K562 (cell line): Measurements from ENCODE around the gene GINS3. TPM values are rescaled to one million over a fixed set of nuclear protein-coding genes. Genes with fewer than 3 reads are reported as not detected.
A peak's percentile ranks its signal among the peaks of the same experiment; 100 is the strongest.

Source experiments
- ATAC-seq: fragments of 200-7000 bp; cut with Tn5 transposase; 3 replicates; pipeline ENCODE4 v1.9.1; 2020; ENCODE audit warnings: moderate library complexity
- BruUV-seq: library from RNA; stranded (reverse); fragments of 400-500 nt; replicated peaks from 2 replicates; lab custom pipeline; 2021; lab: Mats Ljungman, UMichigan
- CTCF ChIA-PET: fragments of 300-600 bp; formaldehyde crosslinking; extraction: SDS; loops from one replicate; lab custom pipeline; 2021; ENCODE audit warnings: low intra/inter-chr PET ratio; lab: Yijun Ruan, JAX
- POLR2A ChIA-PET: fragments of 300-600, 350-650 bp; sonication (Branson Sonifier 250); formaldehyde crosslinking; extraction: SDS; loops from one replicate; lab custom pipeline; 2021; ENCODE audit warnings: antibody characterized with exemption, inconsistent platforms; lab: Yijun Ruan, JAX
- DNase-seq, 4 experiments: peaks; one replicate each; pipeline versions ENCODE4 v3.0.0 to v3.0.0-alpha.2; 2011 to 2018; ENCODE audit warnings: low spot score in 3 of 4, mixed read lengths in 3 of 4; ENCODE audit errors: extremely low read depth in 1 of 4
- FAIRE-seq: peaks from 2 replicates; lab custom pipeline; 2011; peaks lifted over from hg19 to GRCh38; lab: Jason Lieb, UNC
- H2AFZ ChIP-seq: 2 replicates; pipeline ENCODE4 v1.6.0; 2011; ENCODE audit warnings: low read depth, low read length, control low read depth, inconsistent platforms
- H3K27ac ChIP-seq: fragments of 200-600 bp; 3 replicates; pipeline ENCODE4 v1.8.0; 2011; ENCODE audit warnings: low read depth, mild to moderate bottlenecking, control low read depth, inconsistent platforms, low read length, moderate library complexity, mixed read lengths; ENCODE audit errors: extremely low read depth
- H3K27me3 ChIP-seq, 2 experiments: fragments of 300-600 bp in 1 of 2; 2 replicates in 1 of 2; 3 replicates in 1 of 2; pipeline versions ENCODE4 v1.6.0 to v1.8.0; 2011; ENCODE audit warnings: inconsistent platforms in 2 of 2, low read length in 2 of 2, mild to moderate bottlenecking in 1 of 2, mixed read lengths in 1 of 2, moderate library complexity in 1 of 2; ENCODE audit not compliant: control insufficient read depth in 2 of 2, insufficient read depth in 2 of 2
- H3K36me3 ChIP-seq: fragments of 300-600 bp; 3 replicates; pipeline ENCODE4 v1.8.0; 2011; ENCODE audit warnings: mild to moderate bottlenecking, low read length, inconsistent platforms; ENCODE audit not compliant: control insufficient read depth, insufficient read depth
- H3K4me1 ChIP-seq, 2 experiments: fragments of 200-600 bp in 1 of 2; replicated peaks in 1 of 2; 2 replicates in 1 of 2; 3 replicates in 1 of 2; pipeline versions ENCODE4 v1.5.1 to v1.8.0; 2011; ENCODE audit warnings: inconsistent platforms in 2 of 2, low read length in 2 of 2, mild to moderate bottlenecking in 1 of 2, mixed read lengths in 1 of 2, moderate library complexity in 1 of 2; ENCODE audit not compliant: control insufficient read depth in 2 of 2, insufficient read depth in 2 of 2
- H3K4me2 ChIP-seq: 2 replicates; pipeline ENCODE4 v1.6.1; 2011; ENCODE audit warnings: low read length, control low read depth, inconsistent platforms, mixed read lengths; ENCODE audit not compliant: insufficient read depth
- H3K4me3 ChIP-seq: fragments of 200-600 bp; sonication (generic), shearing (Covaris generic); 2 replicates; pipeline ENCODE4 v1.5.1; 2016; ENCODE audit warnings: control low read depth, inconsistent platforms
- H3K79me2 ChIP-seq: fragments of 200-600 bp; 3 replicates; pipeline ENCODE4 v1.8.0; 2011; ENCODE audit warnings: low read length, inconsistent platforms; ENCODE audit not compliant: control insufficient read depth, insufficient read depth
- H3K9ac ChIP-seq, 2 experiments: 2 replicates each; pipeline versions ENCODE4 v1.6.0 to v1.6.1; 2011; ENCODE audit warnings: low read depth in 2 of 2, low read length in 2 of 2, control low read depth in 1 of 2, inconsistent platforms in 1 of 2, mild to moderate bottlenecking in 1 of 2, mixed read lengths in 1 of 2; ENCODE audit not compliant: insufficient read depth in 1 of 2
- H3K9me1 ChIP-seq: one replicate; pipeline ENCODE4 v1.6.0; 2011; ENCODE audit warnings: inconsistent platforms, mild to moderate bottlenecking, low read length, moderate library complexity; ENCODE audit not compliant: control insufficient read depth, insufficient read depth
- H3K9me3 ChIP-seq: replicated peaks from 2 replicates; pipeline ENCODE4 v1.5.1; 2011; ENCODE audit warnings: low read depth, low read length, inconsistent platforms; ENCODE audit not compliant: control insufficient read depth, insufficient read depth
- H4K20me1 ChIP-seq: replicated peaks from 2 replicates; pipeline ENCODE4 v1.6.1; 2011; ENCODE audit warnings: low read length, inconsistent platforms, mixed read lengths; ENCODE audit not compliant: control insufficient read depth, insufficient read depth
- ARID1B ChIP-seq: fragments of 450-650 bp; IDR thresholded peaks from 2 replicates; pipeline ENCODE4 v1.6.1; 2016; ENCODE audit warnings: antibody characterized with exemption, mild to moderate bottlenecking, inconsistent platforms
- FOXA1 ChIP-seq: fragments of 450-650 bp; IDR thresholded peaks from 2 replicates; pipeline ENCODE4 v1.6.1; 2016; ENCODE audit warnings: mild to moderate bottlenecking, borderline replicate concordance
- ILF3 ChIP-seq: fragments of 450-650 bp; IDR thresholded peaks from 2 replicates; pipeline ENCODE4 v1.6.1; 2018; ENCODE audit warnings: antibody characterized with exemption, mild to moderate bottlenecking, moderate library complexity, borderline replicate concordance
- LEF1 ChIP-seq: fragments of 450-650 bp; IDR thresholded peaks from 2 replicates; pipeline ENCODE4 v1.6.1; 2016; ENCODE audit warnings: mild to moderate bottlenecking
- NRF1 ChIP-seq, 2 experiments: fragments of 450-650 bp; IDR thresholded peaks in 1 of 2; conservative IDR thresholded peaks in 1 of 2; 2 replicates each; pipeline ENCODE4 v1.6.1; 2014; ENCODE audit warnings: mild to moderate bottlenecking in 2 of 2
- POLR2B ChIP-seq: fragments of 450-650 bp; IDR thresholded peaks from 2 replicates; pipeline ENCODE4 v1.6.1; 2018; ENCODE audit warnings: low read depth; ENCODE audit not compliant: partially characterized antibody
- PYGO2 ChIP-seq: fragments of 450-650 bp; IDR thresholded peaks from 2 replicates; pipeline ENCODE4 v1.6.1; 2016; ENCODE audit warnings: mild to moderate bottlenecking, missing genetic modification characterization, moderate library complexity, missing compliant biosample characterization
- RBFOX2 ChIP-seq: fragments of 200-400 bp; formaldehyde crosslinking; IDR thresholded peaks from 2 replicates; pipeline ENCODE4 v1.6.1; 2017; ENCODE audit warnings: low read depth, mild to moderate bottlenecking, low read length, moderate library complexity
- SIN3A ChIP-seq, 2 experiments: fragments of 150-350 bp in 1 of 2; IDR thresholded peaks; 2 replicates each; pipeline ENCODE4 v1.6.1; 2011 to 2016; ENCODE audit warnings: borderline replicate concordance in 2 of 2, low read depth in 2 of 2, low read length in 2 of 2, mild to moderate bottlenecking in 2 of 2, moderate library complexity in 2 of 2; ENCODE audit not compliant: control insufficient read depth in 1 of 2
- SIRT6 ChIP-seq: IDR thresholded peaks from one replicate; pipeline ENCODE4 v1.6.1; 2012; ENCODE audit warnings: low read depth, mild to moderate bottlenecking, control low read depth, inconsistent platforms, low read length, moderate library complexity
- SMARCC2 ChIP-seq: fragments of 450-650 bp; IDR thresholded peaks from 2 replicates; pipeline ENCODE4 v1.6.1; 2017; ENCODE audit warnings: antibody characterized with exemption, moderate library complexity, mild to moderate bottlenecking, low read depth
- TAL1 ChIP-seq: fragments of 450-650 bp; IDR thresholded peaks from 2 replicates; pipeline ENCODE4 v1.6.1; 2016; ENCODE audit warnings: mild to moderate bottlenecking
- ZNF699 ChIP-seq: fragments of 250-450 bp; sonication (Bioruptor Pico); IDR thresholded peaks from 2 replicates; pipeline ENCODE4 v1.8.0; 2021; ENCODE audit warnings: mild to moderate bottlenecking, moderate library complexity; ENCODE audit not compliant: insufficient replicate concordance
- WGBS: fragments of 100-300 bp; shearing (Covaris generic); methylation state at CpG from one replicate; pipeline ENCODE4 v1.1.6; 2016; ENCODE audit warnings: low coverage, mixed read lengths; ENCODE audit not compliant: insufficient coverage; ENCODE audit errors: missing lambda C conversion rate; 5-methylcytosine and 5-hydroxymethylcytosine counted together
- in situ Hi-C: fragments of 300-500 bp; cut with MboI; formaldehyde crosslinking; loops from 4 replicates; pipeline ENCODE4 v1.15.0; 2018; ENCODE audit warnings: inconsistent platforms, mixed read lengths
- intact Hi-C: fragments of 100-400 bp; cut with micrococcal nuclease; formaldehyde crosslinking; loops from 2 replicates; pipeline ENCODE4 v1.14.2; 2022
- polyA plus RNA-seq, 8 experiments: library from polyadenylated mRNA; depleted of rRNA in 4 of 8; stranded (reverse) in 5 of 8; unstranded in 3 of 8; fragments of >200 nt; fragmentation: Nextera tagmentation in 2 of 8; fragmentation: Illumina TruSeq in 1 of 8; extraction: Ambion mirVana in 2 of 8; extraction: Trizol in 1 of 8; gene quantifications; 2 replicates each; pipeline versions ENCODE4 v1.2.1 to v1.2.3, GENCODE V29; 2011 to 2014; ENCODE audit warnings: inconsistent platforms in 1 of 8, missing spikeins in 1 of 8
- total RNA-seq, 7 experiments: library from RNA; depleted of rRNA in 6 of 7; stranded (reverse); fragments of >200 nt in 6 of 7; fragmentation: Illumina TruSeq in 2 of 7; extraction: Trizol in 2 of 7; gene quantifications; 2 replicates each; pipeline versions ENCODE4 v1.2.1 to v1.2.3, GENCODE V29; 2011 to 2021; ENCODE audit warnings: low replicate concordance in 1 of 7
- TF ChIP-seq, protein P1 (sequence below): fragments of 250-450 bp; sonication (Bioruptor Pico); IDR thresholded peaks from 2 replicates; pipeline ENCODE4 v1.4.0; 2020
- TF ChIP-seq, protein P2 (sequence below): fragments of 450-650 bp; IDR thresholded peaks from 2 replicates; pipeline ENCODE4 v1.6.1; 2016; ENCODE audit warnings: missing biosample characterization, missing genetic modification characterization

Gene GINS3
- total and polyA plus RNA-seq, 9 of the 15 experiments (the other 6 are each of a cell fraction or from before 2014, with no cell fraction given) = 17.8 to 31.9 (median 25.4) TPM

DNA sequence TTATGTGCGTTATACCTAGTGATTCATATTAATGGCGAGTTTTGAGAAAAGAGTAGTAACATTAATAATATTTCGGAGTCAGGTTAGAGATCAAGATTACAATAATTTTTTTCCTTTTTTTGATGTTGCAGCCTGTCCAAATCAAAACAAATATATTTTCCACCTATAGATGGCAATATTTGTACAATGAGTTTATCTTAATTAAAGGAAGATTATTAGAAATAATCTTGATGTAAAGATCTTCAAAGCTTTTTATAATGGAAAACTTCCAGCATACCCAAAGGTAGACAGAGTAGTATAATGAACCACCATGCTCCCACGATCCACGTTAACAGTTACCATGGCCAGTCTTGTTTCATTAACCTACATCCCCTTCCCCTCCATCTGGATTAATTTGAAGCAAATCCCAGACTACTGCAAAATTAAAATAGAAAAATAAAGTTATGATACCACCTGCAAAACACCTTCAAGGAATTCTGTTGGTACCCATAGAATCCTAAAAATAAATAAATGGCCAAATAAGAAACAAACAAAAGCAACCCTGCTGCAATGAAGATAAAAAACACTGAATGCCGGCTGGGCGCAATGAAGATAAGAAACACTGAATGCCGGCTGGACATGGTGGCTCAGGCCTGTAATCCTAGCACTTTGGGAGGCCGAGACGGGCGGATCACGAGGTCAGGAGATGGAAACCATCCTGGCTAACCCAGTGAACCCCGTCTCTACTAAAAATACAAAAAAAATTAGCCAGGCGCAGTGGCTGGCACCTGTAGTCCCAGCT, 46.5 kb upstream of the GINS3 start:
- peak; percentile 32 for FAIRE-seq
- TF ChIP-seq SIN3A (IDR thresholded peaks at IDR 0.05; ENCODE audit: borderline replicate concordance in 2 of 2, control insufficient read depth in 1 of 2, low read depth in 2 of 2, low read length in 2 of 2) (no peak), LEF1 (no peak), FOXA1 (no peak), SIRT6 (no peak), POLR2B (no peak), NRF1 (conservative IDR thresholded peaks at IDR 0.05 in 1 of 2, IDR thresholded peaks at IDR 0.05 in 1 of 2) (no peak), SMARCC2 (no peak), RBFOX2 (no peak), PYGO2 (tag) (no peak), TAL1 (peak; percentile 27; the same call in 1 of the 2 replicates), ARID1B (peak; percentile 39), ILF3 (no peak), ZNF699 (CRISPR knock-in tag) (no peak)
- TF ChIP-seq, protein P1, sequence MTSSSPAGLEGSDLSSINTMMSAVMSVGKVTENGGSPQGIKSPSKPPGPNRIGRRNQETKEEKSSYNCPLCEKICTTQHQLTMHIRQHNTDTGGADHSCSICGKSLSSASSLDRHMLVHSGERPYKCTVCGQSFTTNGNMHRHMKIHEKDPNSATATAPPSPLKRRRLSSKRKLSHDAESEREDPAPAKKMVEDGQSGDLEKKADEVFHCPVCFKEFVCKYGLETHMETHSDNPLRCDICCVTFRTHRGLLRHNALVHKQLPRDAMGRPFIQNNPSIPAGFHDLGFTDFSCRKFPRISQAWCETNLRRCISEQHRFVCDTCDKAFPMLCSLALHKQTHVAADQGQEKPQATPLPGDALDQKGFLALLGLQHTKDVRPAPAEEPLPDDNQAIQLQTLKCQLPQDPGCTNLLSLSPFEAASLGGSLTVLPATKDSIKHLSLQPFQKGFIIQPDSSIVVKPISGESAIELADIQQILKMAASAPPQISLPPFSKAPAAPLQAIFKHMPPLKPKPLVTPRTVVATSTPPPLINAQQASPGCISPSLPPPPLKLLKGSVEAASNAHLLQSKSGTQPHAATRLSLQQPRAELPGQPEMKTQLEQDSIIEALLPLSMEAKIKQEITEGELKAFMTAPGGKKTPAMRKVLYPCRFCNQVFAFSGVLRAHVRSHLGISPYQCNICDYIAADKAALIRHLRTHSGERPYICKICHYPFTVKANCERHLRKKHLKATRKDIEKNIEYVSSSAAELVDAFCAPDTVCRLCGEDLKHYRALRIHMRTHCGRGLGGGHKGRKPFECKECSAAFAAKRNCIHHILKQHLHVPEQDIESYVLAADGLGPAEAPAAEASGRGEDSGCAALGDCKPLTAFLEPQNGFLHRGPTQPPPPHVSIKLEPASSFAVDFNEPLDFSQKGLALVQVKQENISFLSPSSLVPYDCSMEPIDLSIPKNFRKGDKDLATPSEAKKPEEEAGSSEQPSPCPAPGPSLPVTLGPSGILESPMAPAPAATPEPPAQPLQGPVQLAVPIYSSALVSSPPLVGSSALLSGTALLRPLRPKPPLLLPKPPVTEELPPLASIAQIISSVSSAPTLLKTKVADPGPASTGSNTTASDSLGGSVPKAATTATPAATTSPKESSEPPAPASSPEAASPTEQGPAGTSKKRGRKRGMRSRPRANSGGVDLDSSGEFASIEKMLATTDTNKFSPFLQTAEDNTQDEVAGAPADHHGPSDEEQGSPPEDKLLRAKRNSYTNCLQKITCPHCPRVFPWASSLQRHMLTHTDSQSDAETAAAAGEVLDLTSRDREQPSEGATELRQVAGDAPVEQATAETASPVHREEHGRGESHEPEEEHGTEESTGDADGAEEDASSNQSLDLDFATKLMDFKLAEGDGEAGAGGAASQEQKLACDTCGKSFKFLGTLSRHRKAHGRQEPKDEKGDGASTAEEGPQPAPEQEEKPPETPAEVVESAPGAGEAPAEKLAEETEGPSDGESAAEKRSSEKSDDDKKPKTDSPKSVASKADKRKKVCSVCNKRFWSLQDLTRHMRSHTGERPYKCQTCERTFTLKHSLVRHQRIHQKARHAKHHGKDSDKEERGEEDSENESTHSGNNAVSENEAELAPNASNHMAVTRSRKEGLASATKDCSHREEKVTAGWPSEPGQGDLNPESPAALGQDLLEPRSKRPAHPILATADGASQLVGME (CRISPR knock-in tag) = no peak
- TF ChIP-seq, protein P2, sequence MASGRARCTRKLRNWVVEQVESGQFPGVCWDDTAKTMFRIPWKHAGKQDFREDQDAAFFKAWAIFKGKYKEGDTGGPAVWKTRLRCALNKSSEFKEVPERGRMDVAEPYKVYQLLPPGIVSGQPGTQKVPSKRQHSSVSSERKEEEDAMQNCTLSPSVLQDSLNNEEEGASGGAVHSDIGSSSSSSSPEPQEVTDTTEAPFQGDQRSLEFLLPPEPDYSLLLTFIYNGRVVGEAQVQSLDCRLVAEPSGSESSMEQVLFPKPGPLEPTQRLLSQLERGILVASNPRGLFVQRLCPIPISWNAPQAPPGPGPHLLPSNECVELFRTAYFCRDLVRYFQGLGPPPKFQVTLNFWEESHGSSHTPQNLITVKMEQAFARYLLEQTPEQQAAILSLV (tag) = no peak

More for the DNA sequence above, 46.5 kb upstream of the GINS3 start:
- 0 out of 3 replicates have a peak, but pooled peaks have one; percentile 25 for ATAC-seq
- in situ Hi-C loops (loop anchor here (10.0 kb wide), 1 partner anchor 299 kb away; no protein-coding TSS in a partner anchor), intact Hi-C loops (no loop called here)
- Histone ChIP-seq H2AFZ (peak overlapping the region; percentile 58; the same call in 1 of the 2 replicates), H3K27ac (no peak overlapping the region), H3K79me2 (no peaks in the 10 kb centered on the region), H3K9me1 (no peaks in the 10 kb centered on the region), H3K4me3 (no peak overlapping the region), H3K9me3 (no peaks in the 10 kb centered on the region; the same call in 1 of the 2 replicates), H3K27me3 (peaks cover 0 to 2% of the 10 kb centered on the region in 2 experiments; a peak in 2 of 5 replicates), H3K9ac (no peak overlapping the region; a peak in 1 of 4 replicates), H3K4me2 (peak overlapping the region; percentile 10), H4K20me1 (no peaks in the 10 kb centered on the region), H3K36me3 (no peaks in the 10 kb centered on the region), H3K4me1 (peaks cover 2 to 5% of the 10 kb centered on the region in 2 experiments; a peak in 2 of 5 replicates)
- ChIA-PET POLR2A (interaction anchor here (0.6 kb wide), 1 partner anchor 8 kb away, joined by 3 read pairs; no protein-coding TSS in a partner anchor), CTCF (interaction anchor here (0.6 to 2.4 kb wide), 3 partner anchors 141 to 292 kb away, joined by 3 to 7 read pairs (median 3); no protein-coding TSS in a partner anchor)
- no TSS peak for BruUV-seq
- WGBS = 9% methylated on average over 14 of the region's 14 CpGs
- DNase-seq = no peak
